GM12878 (cell line): ENCODE data around the gene NLRC5.

Experiments used
- CBFB ChIP-seq: IDR thresholded peaks from 2 replicates; pipeline ENCODE4 v1.6.1; 2016; ENCODE audit warnings: antibody characterized with exemption, low read depth
- CTCF ChIP-seq, 3 experiments: IDR thresholded peaks in 2 of 3; conservative IDR thresholded peaks in 1 of 3; 2 replicates each; pipeline ENCODE4 v1.5.1; 2011; ENCODE audit warnings: low read depth in 3 of 3, low read length in 3 of 3, mild to moderate bottlenecking in 3 of 3, control low read depth in 2 of 3, moderate library complexity in 2 of 3, inconsistent platforms in 1 of 3, mixed read lengths in 1 of 3; ENCODE audit not compliant: control insufficient read depth in 2 of 3, insufficient read depth in 1 of 3; ENCODE audit errors: extremely low read depth in 1 of 3
- ELK1 ChIP-seq: IDR thresholded peaks from 2 replicates; pipeline ENCODE4 v1.6.1; 2012; ENCODE audit warnings: low read depth, low read length, improper control_type of control experiment
- ESRRA ChIP-seq: IDR thresholded peaks from 2 replicates; pipeline ENCODE4 v1.6.1; 2012; ENCODE audit warnings: mild to moderate bottlenecking, low read length, improper control_type of control experiment
- NFIC ChIP-seq: IDR thresholded peaks from 2 replicates; pipeline ENCODE4 v1.6.1; 2012; ENCODE audit warnings: low read depth, mild to moderate bottlenecking, inconsistent platforms, low read length, moderate library complexity
- NKRF ChIP-seq: fragments of 450-650 bp; conservative IDR thresholded peaks from 2 replicates; pipeline ENCODE4 v1.6.1; 2017; ENCODE audit warnings: mild to moderate bottlenecking, moderate library complexity
- POLR2A ChIP-seq: IDR thresholded peaks from 2 replicates; pipeline ENCODE4 v1.6.1; 2011; ENCODE audit warnings: low read depth, mild to moderate bottlenecking, low read length
- POLR2AphosphoS5 ChIP-seq: IDR thresholded peaks from 2 replicates; pipeline ENCODE4 v1.6.1; 2011; ENCODE audit warnings: mild to moderate bottlenecking, low read length, inconsistent platforms
- RB1 ChIP-seq: fragments of 450-650 bp; formaldehyde crosslinking; IDR thresholded peaks from 2 replicates; pipeline ENCODE4 v1.6.1; 2017; ENCODE audit warnings: mild to moderate bottlenecking, borderline replicate concordance
- RFX5 ChIP-seq: IDR thresholded peaks from 2 replicates; pipeline ENCODE4 v1.6.1; 2011; ENCODE audit warnings: low read depth, low read length, improper control_type of control experiment
- STAT3 ChIP-seq: IDR thresholded peaks from 2 replicates; pipeline ENCODE4 v1.6.1; 2011; ENCODE audit warnings: low read depth, low read length, improper control_type of control experiment
- ZNF24 ChIP-seq: fragments of 450-650 bp; IDR thresholded peaks from 2 replicates; pipeline ENCODE4 v1.6.1; 2017; ENCODE audit warnings: antibody characterized with exemption, mild to moderate bottlenecking
- ZNF274 ChIP-seq: IDR thresholded peaks from one replicate; pipeline ENCODE4 v1.8.0; 2011; ENCODE audit not compliant: insufficient read length, insufficient read depth

- TF ChIP-seq ZNF274 (no peak), ESRRA (no peak), POLR2A (no peak), CBFB (no peak), RFX5 (no peak), ELK1 (no peak), POLR2AphosphoS5 (no peak), STAT3 (no peak), NKRF (no peak), RB1 (no peak), CTCF (IDR thresholded peaks at IDR 0.05 in 2 of 3, conservative IDR thresholded peaks at IDR 0.05 in 1 of 3; ENCODE audit: control insufficient read depth in 2 of 3, extremely low read depth in 1 of 3, insufficient read depth in 1 of 3, low read depth in 3 of 3, low read length in 3 of 3) (no peak), NFIC (no peak), ZNF24 (no peak)
Measured at GRCh38 chr16:57131351-57131970, 142.1 kb downstream of the NLRC5 start.
